Smooth muscle cell of the brain vasculature (primary cell): ENCODE data around the gene SPATA2.

Experiments
- DNase-seq: peaks from one replicate; pipeline ENCODE4 v3.0.0-alpha.2; 2012; ENCODE audit warnings: low read depth, low spot score

The SPATA2 gene

DNA sequence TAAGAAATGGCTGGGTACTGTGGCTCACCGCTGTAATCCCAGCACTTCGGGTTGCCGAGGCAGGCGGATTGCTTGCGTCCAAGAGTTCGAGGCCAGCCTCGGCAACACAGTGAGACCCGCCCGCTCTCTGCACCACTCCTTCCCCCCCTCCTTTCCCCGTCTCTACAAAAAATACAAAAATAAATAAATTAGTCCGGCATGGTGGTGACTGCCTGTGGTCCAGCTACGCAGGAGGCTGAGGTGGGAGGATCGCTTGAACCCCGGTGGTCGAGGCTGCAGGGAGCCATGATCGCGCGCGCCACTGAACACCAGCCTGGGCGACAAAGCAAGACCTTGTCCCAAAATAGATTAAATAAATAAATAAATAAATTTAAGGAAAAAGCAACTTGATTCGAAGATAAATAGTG lies 20.4 kb upstream of the SPATA2 start:
- no peak for DNase-seq

- DNase-seq: no peak
These were observed 13.8 kb upstream of the SPATA2 start for GRCh38 chr20:49929142-49929494.

DNA sequence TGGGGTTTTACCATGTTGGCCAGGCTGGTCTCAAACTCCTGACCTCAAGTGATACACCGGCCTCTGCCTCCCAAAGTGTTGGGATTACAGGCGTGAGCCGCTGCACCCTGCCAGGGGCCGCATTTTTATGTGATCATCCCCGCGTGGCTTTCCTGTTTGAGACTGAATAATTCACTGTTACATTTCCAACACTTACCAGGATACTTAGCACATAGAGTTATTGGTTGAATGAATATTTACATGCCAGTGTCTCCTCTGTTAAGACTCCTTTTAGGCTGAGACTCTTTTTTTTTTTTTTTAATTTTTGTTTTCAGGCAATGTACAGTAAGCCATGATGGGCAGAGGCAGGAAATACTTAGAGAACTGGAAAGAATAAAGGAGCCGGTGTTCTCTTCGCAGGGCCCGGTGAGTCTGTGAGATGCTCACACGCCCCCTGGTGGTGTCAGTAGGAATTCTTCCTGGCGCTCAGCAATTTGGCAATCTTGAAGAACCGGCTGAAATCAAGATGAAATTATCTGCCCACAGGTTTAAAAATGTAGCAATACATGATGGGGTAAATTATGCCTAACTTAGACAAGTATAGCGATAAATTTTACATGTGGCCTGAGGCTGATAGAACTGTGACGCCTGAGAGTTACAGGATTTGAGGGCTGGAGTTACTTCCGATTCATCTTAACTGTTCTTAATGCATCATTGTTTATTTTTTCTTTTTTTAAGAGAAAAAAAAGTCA lies 13.2 kb upstream of the SPATA2 start:
- peak; percentile 67 for DNase-seq

DNA sequence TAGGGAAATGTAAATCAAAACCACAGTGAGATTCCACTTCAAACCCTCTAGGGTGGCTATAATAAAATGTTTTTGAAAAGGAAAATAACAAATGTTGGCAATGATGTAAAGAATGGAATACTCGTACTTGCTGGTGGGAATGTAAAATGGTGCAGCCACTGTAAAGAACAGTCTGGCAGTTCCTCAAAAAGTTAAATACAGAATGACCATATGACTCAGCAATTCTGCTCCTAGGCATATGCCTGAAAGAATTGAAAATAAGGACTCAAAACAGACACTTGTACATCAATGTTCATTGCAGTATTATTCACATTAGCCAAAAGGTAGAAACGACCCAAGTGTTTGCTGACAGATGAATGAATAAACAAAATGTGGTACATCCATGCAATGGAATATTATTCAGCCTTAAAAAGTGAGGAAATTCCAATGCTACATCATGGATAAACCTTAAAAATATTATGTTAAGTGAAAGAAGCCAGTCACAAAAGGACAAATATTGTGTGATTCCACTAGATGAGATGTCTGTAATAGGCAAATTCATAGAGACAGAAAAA lies 10.6 kb upstream of the SPATA2 start:
- DNase-seq: no peak

- DNase-seq: no peak
These were observed 8.9 kb upstream of the SPATA2 start for GRCh38 chr20:49924247-49924646.

- DNase-seq: no peak
These were observed 4.1 kb upstream of the SPATA2 start for GRCh38 chr20:49919461-49919860.

DNA sequence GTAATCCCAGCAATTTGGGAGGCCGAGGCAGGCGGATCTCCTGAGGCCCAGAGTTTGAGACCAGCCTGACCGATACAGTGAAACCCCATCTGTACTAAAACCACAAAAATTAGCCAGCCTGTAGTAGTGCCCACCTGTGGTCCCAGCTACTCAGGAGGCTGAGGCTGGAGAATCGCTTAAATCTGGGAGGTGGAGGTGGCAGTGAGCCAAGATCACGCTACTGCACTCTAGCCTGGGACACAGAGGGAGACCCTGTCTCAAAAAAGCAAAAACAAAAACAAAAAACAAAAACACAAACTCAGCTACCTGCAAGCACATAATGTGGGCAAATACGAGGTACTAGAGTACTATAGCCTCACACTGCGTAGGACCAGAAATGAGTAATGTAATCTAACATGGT lies 3.7 kb upstream of the SPATA2 start:
- DNase-seq: no peak

GRCh38 chr20:49918446-49918845 lies 3.1 kb upstream of the SPATA2 start:
- DNase-seq: no peak

GRCh38 chr20:49916146-49917002 lies 1.0 kb upstream of the SPATA2 start:
- no peak for DNase-seq

DNA sequence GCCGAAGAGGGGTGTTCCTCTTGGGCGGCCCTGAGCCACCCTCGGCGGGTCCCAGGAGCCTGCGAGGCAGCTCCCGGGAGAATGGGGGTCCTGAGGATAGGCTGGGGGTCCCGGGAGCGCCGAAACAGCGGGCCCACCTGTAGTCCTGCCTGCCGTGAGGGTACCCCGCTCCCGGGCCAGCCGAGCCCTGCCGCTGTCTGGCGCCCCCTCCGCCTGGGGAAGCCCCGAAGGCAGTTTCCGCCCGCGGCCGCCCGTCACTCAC lies 280 bp downstream of the SPATA2 start:
- DNase-seq: no peak

- no peak for DNase-seq
These were observed 815 bp downstream of the SPATA2 start for GRCh38 chr20:49914310-49915117.

- DNase-seq: no peak
These were observed 1.8 kb downstream of the SPATA2 start for GRCh38 chr20:49913399-49914047.

DNA sequence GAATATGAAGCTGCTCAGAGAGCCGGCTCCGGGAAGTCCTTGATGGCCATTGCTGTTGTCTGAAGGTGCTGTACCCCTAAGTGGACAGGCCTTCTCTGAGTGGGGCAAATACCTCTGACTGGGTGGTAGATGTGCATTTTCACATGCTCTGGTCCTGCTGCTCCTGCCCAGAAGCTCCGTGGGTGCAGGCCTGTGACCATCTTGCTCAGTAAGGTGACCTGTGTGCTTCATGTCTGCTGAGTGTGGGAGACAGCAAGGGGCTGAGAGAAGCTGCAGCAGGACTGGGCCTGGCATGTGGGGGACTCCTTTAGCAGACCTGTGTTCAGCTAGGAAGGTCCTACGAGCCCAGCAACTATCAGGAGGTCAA lies 5.0 kb downstream of the SPATA2 start:
- DNase-seq: no peak

GRCh38 chr20:49909499-49910339 lies 5.6 kb downstream of the SPATA2 start:
- no peak for DNase-seq

DNA sequence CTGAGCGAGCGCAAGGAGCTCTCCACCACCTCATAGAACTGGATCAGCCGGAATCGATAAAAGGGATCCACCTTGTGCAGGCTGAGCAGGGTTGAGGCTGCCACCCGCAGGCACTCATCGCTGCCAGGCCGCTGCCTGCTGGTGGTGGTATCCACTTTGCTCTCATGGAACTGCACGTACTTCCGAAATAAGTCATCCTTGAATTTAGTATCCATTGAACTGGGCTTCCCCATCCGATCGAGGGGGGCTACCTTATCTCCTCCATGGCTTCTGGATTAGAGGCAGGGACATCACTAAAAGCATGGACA lies 7.1 kb downstream of the SPATA2 start:
- no peak for DNase-seq

DNA sequence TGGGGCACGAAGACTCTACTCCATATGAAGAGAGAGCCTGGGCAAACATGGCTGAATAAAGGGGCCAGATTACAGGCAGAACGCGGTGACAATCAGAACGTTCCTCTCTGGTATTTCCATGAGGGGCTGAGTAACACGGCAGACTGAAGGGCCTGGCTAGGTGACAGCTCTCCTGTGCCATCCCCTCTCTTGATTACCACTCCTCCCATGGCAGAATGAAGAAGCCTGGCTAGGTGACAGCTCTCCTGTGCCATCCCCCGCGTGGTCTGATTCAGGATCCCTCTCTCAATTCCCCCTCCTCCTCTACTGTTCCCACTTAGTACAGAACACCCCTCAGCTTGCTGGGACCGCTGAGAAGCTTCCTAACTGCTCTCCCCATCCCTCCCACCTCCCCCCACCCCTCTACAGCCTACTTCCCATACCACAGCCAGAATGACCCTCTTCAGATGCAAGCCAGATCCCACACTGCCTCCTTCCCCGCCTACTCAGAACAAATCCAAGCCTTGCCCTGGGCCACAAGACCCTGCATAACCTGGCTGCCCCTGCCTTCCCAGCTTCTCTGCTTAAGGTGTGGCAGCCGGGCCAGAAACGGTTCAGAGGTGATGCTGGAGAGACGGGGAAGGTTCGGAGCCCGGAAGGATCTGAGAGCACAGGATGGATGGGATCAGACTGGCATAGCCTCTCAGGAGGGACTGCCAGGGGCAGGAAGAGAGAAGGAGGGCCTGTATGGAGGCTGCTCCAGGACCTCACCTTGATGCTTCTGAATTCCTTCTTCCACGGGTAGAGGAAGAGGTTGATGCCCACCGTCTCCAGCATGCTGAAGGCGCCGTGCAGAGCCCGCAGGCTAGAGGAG lies 7.7 kb downstream of the SPATA2 start:
- DNase-seq: no peak

- no peak for DNase-seq
These were observed 8.6 kb downstream of the SPATA2 start for GRCh38 chr20:49906615-49907154.

GRCh38 chr20:49906101-49906604 lies 9.2 kb downstream of the SPATA2 start:
- DNase-seq: no peak

DNA sequence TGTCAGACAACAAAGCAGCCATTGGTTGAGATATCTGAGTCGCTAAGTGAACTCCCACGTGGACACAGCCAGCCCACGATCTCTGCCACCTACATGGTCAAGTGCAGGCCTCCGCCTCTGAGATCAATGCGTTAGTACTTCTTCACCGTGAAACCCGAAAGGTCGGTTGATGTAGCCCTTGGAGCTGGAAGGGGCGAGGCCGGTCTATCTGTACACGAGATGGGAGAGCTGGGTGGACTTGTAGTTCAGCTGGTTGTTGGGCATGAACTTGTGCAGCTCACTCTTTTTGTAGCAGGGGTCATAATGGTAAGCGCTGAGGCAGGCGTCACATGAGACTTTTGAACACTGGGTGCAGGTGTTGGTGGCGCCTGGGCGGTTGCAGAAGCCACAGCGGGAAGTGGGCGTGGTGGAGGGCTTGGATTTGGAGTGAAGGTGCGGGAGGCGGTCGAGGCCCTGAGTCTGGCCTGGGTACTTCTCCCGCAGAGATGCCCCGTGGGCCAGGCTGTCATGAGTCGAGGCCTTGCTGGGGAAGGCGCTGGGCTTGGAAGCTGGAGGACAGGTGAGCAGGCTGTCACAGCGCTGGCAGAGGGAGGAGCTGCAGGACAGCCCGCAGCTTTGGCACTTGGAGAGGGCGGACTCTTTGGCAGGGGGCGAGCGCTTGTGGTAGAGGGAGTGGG lies 9.8 kb downstream of the SPATA2 start:
- no peak for DNase-seq
